ES-I3 (cell line): ENCODE measurements around the gene WWOX.

Experiments used
- H3K36me3 ChIP-seq: 2 replicates; pipeline ENCODE4 v1.6.1; 2013; ENCODE audit warnings: mild to moderate bottlenecking, low read length, control low read depth, moderate library complexity; ENCODE audit not compliant: insufficient read depth
- H3K4me1 ChIP-seq: 2 replicates; pipeline ENCODE4 v1.6.1; 2013; ENCODE audit warnings: mild to moderate bottlenecking, control low read depth, low read length; ENCODE audit not compliant: insufficient read depth
- H3K9ac ChIP-seq: 2 replicates; pipeline ENCODE4 v1.6.1; 2013; ENCODE audit warnings: low read depth, mild to moderate bottlenecking, low read length, moderate library complexity
- H3K9me3 ChIP-seq: 2 replicates; pipeline ENCODE4 v1.6.1; 2013; ENCODE audit warnings: mild to moderate bottlenecking, low read length, moderate library complexity; ENCODE audit not compliant: control insufficient read depth, insufficient read depth

WWOX gene

GRCh38 chr16:78283548-78284251, 184.2 kb downstream of the WWOX start:
- Histone ChIP-seq H3K9ac (no peak overlapping the region), H3K36me3 (no peaks in the 10 kb centered on the region), H3K9me3 (no peaks in the 10 kb centered on the region), H3K4me1 (peaks cover 5% of the 10 kb centered on the region)

GRCh38 chr16:78284326-78284725, 184.9 kb downstream of the WWOX start:
- no peaks in the 10 kb centered on the region for H3K9me3 ChIP-seq
- peaks cover 11% of the 10 kb centered on the region for H3K4me1 ChIP-seq
- H3K36me3 ChIP-seq, result no peaks in the 10 kb centered on the region
- no peak overlapping the region for H3K9ac ChIP-seq

GRCh38 chr16:78284957-78285434, 185.5 kb downstream of the WWOX start:
- Histone ChIP-seq H3K4me1 (peaks cover 15% of the 10 kb centered on the region), H3K9ac (no peak overlapping the region), H3K9me3 (no peaks in the 10 kb centered on the region), H3K36me3 (no peaks in the 10 kb centered on the region)

- Histone ChIP-seq H3K36me3 (no peaks in the 10 kb centered on the region), H3K9ac (no peak overlapping the region), H3K4me1 (peaks cover 20% of the 10 kb centered on the region), H3K9me3 (no peaks in the 10 kb centered on the region)
Observed at GRCh38 chr16:78285437-78285922, 186.0 kb downstream of the WWOX start.

- H3K36me3 ChIP-seq, result no peaks in the 10 kb centered on the region
- no peak overlapping the region for H3K9ac ChIP-seq
- H3K9me3 ChIP-seq, result no peaks in the 10 kb centered on the region
- H3K4me1 ChIP-seq, result peaks cover 24% of the 10 kb centered on the region
Observed at GRCh38 chr16:78286065-78286464, 186.6 kb downstream of the WWOX start.

- Histone ChIP-seq H3K9me3 (no peaks in the 10 kb centered on the region), H3K36me3 (no peaks in the 10 kb centered on the region), H3K9ac (no peak overlapping the region), H3K4me1 (peaks cover 29% of the 10 kb centered on the region)
Observed at GRCh38 chr16:78288888-78289287, 189.4 kb downstream of the WWOX start.

- H3K9me3 ChIP-seq, result no peaks in the 10 kb centered on the region; the same call in 1 of the 2 replicates
- H3K9ac ChIP-seq, result no peak overlapping the region
- peaks cover 29% of the 10 kb centered on the region for H3K4me1 ChIP-seq
- H3K36me3 ChIP-seq, result no peaks in the 10 kb centered on the region
Observed at GRCh38 chr16:78289373-78289772, 189.9 kb downstream of the WWOX start.

GRCh38 chr16:78289844-78290277, 190.4 kb downstream of the WWOX start:
- no peaks in the 10 kb centered on the region; the same call in 1 of the 2 replicates for H3K9me3 ChIP-seq
- no peaks in the 10 kb centered on the region for H3K36me3 ChIP-seq
- H3K4me1 ChIP-seq, result peaks cover 29% of the 10 kb centered on the region
- no peak overlapping the region for H3K9ac ChIP-seq

- Histone ChIP-seq H3K4me1 (peaks cover 29% of the 10 kb centered on the region), H3K9ac (no peak overlapping the region), H3K9me3 (no peaks in the 10 kb centered on the region; the same call in 1 of the 2 replicates), H3K36me3 (no peaks in the 10 kb centered on the region)
Observed at GRCh38 chr16:78290395-78290794, 190.9 kb downstream of the WWOX start.

GRCh38 chr16:78290872-78291591, 191.6 kb downstream of the WWOX start:
- Histone ChIP-seq H3K4me1 (peaks cover 29% of the 10 kb centered on the region), H3K9me3 (no peaks in the 10 kb centered on the region; the same call in 1 of the 2 replicates)

GRCh38 chr16:78291604-78292003, 192.2 kb downstream of the WWOX start:
- Histone ChIP-seq H3K4me1 (peaks cover 29% of the 10 kb centered on the region), H3K9me3 (no peaks in the 10 kb centered on the region; the same call in 1 of the 2 replicates), H3K9ac (no peak overlapping the region), H3K36me3 (no peaks in the 10 kb centered on the region)

More at GRCh38 chr16:78290872-78291591, 191.6 kb downstream of the WWOX start:
- Histone ChIP-seq H3K9ac (no peak overlapping the region), H3K36me3 (no peaks in the 10 kb centered on the region)

GRCh38 chr16:78292086-78292843, 192.8 kb downstream of the WWOX start:
- no peaks in the 10 kb centered on the region for H3K36me3 ChIP-seq
- H3K9ac ChIP-seq, result no peak overlapping the region
- no peaks in the 10 kb centered on the region; the same call in 1 of the 2 replicates for H3K9me3 ChIP-seq
- peaks cover 29% of the 10 kb centered on the region for H3K4me1 ChIP-seq

GRCh38 chr16:78292844-78293380, 193.5 kb downstream of the WWOX start:
- H3K9ac ChIP-seq, result no peak overlapping the region
- peaks cover 29% of the 10 kb centered on the region for H3K4me1 ChIP-seq
- H3K36me3 ChIP-seq, result no peaks in the 10 kb centered on the region
- H3K9me3 ChIP-seq, result no peaks in the 10 kb centered on the region; the same call in 1 of the 2 replicates
